SK-N-SH (cell line): ENCODE measurements around the gene CPPED1. TPM values are rescaled to one million over a fixed set of nuclear protein-coding genes. Genes with fewer than 3 reads are reported as not detected.

Experiments used
- CTCF ChIA-PET: fragments of 300-600, 350-600 bp; formaldehyde crosslinking; extraction: SDS; loops from one replicate; lab custom pipeline; 2021; lab: Yijun Ruan, JAX
- POLR2A ChIA-PET: fragments of 350-600 bp; sonication (Branson Sonifier 250); formaldehyde crosslinking; extraction: SDS; loops from one replicate; lab custom pipeline; 2020; ENCODE audit warnings: antibody characterized with exemption, inconsistent platforms; lab: Yijun Ruan, JAX
- DNase-seq: peaks from one replicate; pipeline ENCODE4 v3.0.0; 2012
- H2AFZ ChIP-seq: fragments of 200-600 bp; sonication (generic); 2 replicates; pipeline ENCODE4 v1.8.1; 2016; ENCODE audit warnings: antibody characterized with exemption, mild to moderate bottlenecking, low read depth
- H3F3A ChIP-seq: fragments of 200-600 bp; sonication (generic); replicated peaks from 2 replicates; pipeline ENCODE3; 2016; ENCODE audit warnings: antibody characterized with exemption, mild to moderate bottlenecking; ENCODE audit not compliant: insufficient read depth
- H3K27ac ChIP-seq, 2 experiments: fragments of 200-500 bp in 1 of 2; fragments of 200-600 bp in 1 of 2; sonication (Bioruptor generic) in 1 of 2; sonication (generic), shearing (Covaris generic) in 1 of 2; 2 replicates each; pipeline versions ENCODE4 v1.5.1 to v1.6.1; 2014 to 2016; ENCODE audit warnings: low read depth in 2 of 2, inconsistent platforms in 1 of 2, low read length in 1 of 2, mild to moderate bottlenecking in 1 of 2, mixed read lengths in 1 of 2
- H3K27me3 ChIP-seq: fragments of 200-600 bp; sonication (generic), shearing (Covaris generic); 2 replicates; pipeline ENCODE4 v1.6.1; 2016; ENCODE audit warnings: mixed run types; ENCODE audit not compliant: insufficient read depth
- H3K36me3 ChIP-seq, 2 experiments: fragments of 200-500 bp in 1 of 2; fragments of 200-600 bp in 1 of 2; sonication (Bioruptor generic) in 1 of 2; sonication (generic) in 1 of 2; replicated peaks in 1 of 2; 2 replicates each; pipeline versions ENCODE3 to v1.5.1; 2014 to 2016; ENCODE audit warnings: low read length in 1 of 2, mild to moderate bottlenecking in 1 of 2; ENCODE audit not compliant: insufficient read depth in 2 of 2, control insufficient read depth in 1 of 2
- H3K4me1 ChIP-seq, 2 experiments: fragments of 200-500 bp in 1 of 2; fragments of 200-600 bp in 1 of 2; sonication (Bioruptor generic) in 1 of 2; sonication (generic), shearing (Covaris generic) in 1 of 2; 2 replicates each; pipeline versions ENCODE4 v1.5.1 to v1.6.1; 2014 to 2016; ENCODE audit warnings: low read depth in 1 of 2, low read length in 1 of 2, mixed run types in 1 of 2; ENCODE audit not compliant: insufficient read depth in 2 of 2, control insufficient read depth in 1 of 2
- H3K4me2 ChIP-seq: fragments of 200-600 bp; sonication (generic), shearing (Covaris generic); 2 replicates; pipeline ENCODE4 v1.6.1; 2017; ENCODE audit warnings: mixed run types
- H3K4me3 ChIP-seq, 2 experiments: fragments of 200-500 bp in 1 of 2; fragments of 200-600 bp in 1 of 2; sonication (Bioruptor generic) in 1 of 2; sonication (generic), shearing (Covaris generic) in 1 of 2; 2 replicates each; pipeline versions ENCODE4 v1.5.1 to v1.8.1; 2014 to 2016; ENCODE audit warnings: low read depth in 2 of 2, inconsistent platforms in 1 of 2, low read length in 1 of 2, mild to moderate bottlenecking in 1 of 2, mixed read lengths in 1 of 2, moderate library complexity in 1 of 2
- H3K79me2 ChIP-seq: fragments of 200-600 bp; sonication (generic); 2 replicates; pipeline ENCODE4 v1.8.1; 2017; ENCODE audit warnings: mild to moderate bottlenecking; ENCODE audit not compliant: insufficient read depth
- H3K9ac ChIP-seq: fragments of 200-600 bp; sonication (generic); 2 replicates; pipeline ENCODE4 v1.6.1; 2017; ENCODE audit warnings: mixed run types
- H3K9me2 ChIP-seq: fragments of 200-600 bp; sonication (generic); 2 replicates; pipeline ENCODE4 v1.6.1; 2017; ENCODE audit warnings: mixed run types
- H3K9me3 ChIP-seq: fragments of 200-600 bp; sonication (generic); 2 replicates; pipeline ENCODE4 v1.6.1; 2017; ENCODE audit warnings: mixed run types, mild to moderate bottlenecking, moderate library complexity
- H4K20me1 ChIP-seq: fragments of 200-600 bp; sonication (generic); 2 replicates; pipeline ENCODE4 v1.6.1; 2017; ENCODE audit warnings: mild to moderate bottlenecking, mixed run types; ENCODE audit not compliant: insufficient read depth
- FOSL2 ChIP-seq: IDR thresholded peaks from 2 replicates; pipeline ENCODE4 v1.4.0; 2012; ENCODE audit warnings: low read depth, mild to moderate bottlenecking, moderate library complexity, borderline replicate concordance
- GATA2 ChIP-seq: sonication (generic); formaldehyde crosslinking; IDR thresholded peaks from 2 replicates; pipeline ENCODE4 v1.5.0; 2020; ENCODE audit warnings: mild to moderate bottlenecking, missing genetic modification reagents
- JUND ChIP-seq: IDR thresholded peaks from 2 replicates; pipeline ENCODE4 v1.4.0; 2012
- NFIC ChIP-seq: IDR thresholded peaks from 2 replicates; pipeline ENCODE4 v1.4.0; 2012; ENCODE audit warnings: borderline replicate concordance
- RAD21 ChIP-seq: IDR thresholded peaks from 2 replicates; pipeline ENCODE4 v1.6.1; 2012; ENCODE audit warnings: mild to moderate bottlenecking, low read length
- RFX5 ChIP-seq: IDR thresholded peaks from 2 replicates; pipeline ENCODE4 v1.6.1; 2012; ENCODE audit warnings: mild to moderate bottlenecking, improper control_type of control experiment, low read length
- RXRA ChIP-seq: IDR thresholded peaks from 2 replicates; pipeline ENCODE4 v1.4.0; 2012; ENCODE audit warnings: low read depth, mild to moderate bottlenecking, borderline replicate concordance
- SMC3 ChIP-seq: IDR thresholded peaks from 2 replicates; pipeline ENCODE4 v1.6.1; 2012; ENCODE audit warnings: low read depth, low read length, improper control_type of control experiment
- TAF1 ChIP-seq: IDR thresholded peaks from 2 replicates; pipeline ENCODE4 v1.6.1; 2012; ENCODE audit warnings: low read depth, mild to moderate bottlenecking, low read length, moderate library complexity, borderline replicate concordance
- TEAD4 ChIP-seq: IDR thresholded peaks from 2 replicates; pipeline ENCODE4 v1.4.0; 2012; ENCODE audit warnings: mild to moderate bottlenecking, borderline replicate concordance; ENCODE audit not compliant: insufficient read depth
- YY1 ChIP-seq: IDR thresholded peaks from 2 replicates; pipeline ENCODE4 v1.4.0; 2012; ENCODE audit warnings: low read depth, mild to moderate bottlenecking
- ZBTB33 ChIP-seq: IDR thresholded peaks from 2 replicates; pipeline ENCODE4 v1.4.0; 2012; ENCODE audit warnings: low read depth, borderline replicate concordance
- WGBS: methylation state at CpG from one replicate; pipeline ENCODE4 v1.1.6; 2017; ENCODE audit warnings: low lambda C conversion rate; 5-methylcytosine and 5-hydroxymethylcytosine counted together
- polyA plus RNA-seq, 3 experiments: library from polyadenylated mRNA; depleted of rRNA; stranded (reverse); fragments of >200 nt; gene quantifications; 2 replicates each; pipeline ENCODE4 v1.2.3, GENCODE V29; 2012
- TF ChIP-seq, protein P1 (sequence below): IDR thresholded peaks from 2 replicates; pipeline ENCODE4 v1.4.0; 2012; ENCODE audit warnings: low read depth, borderline replicate concordance

Gene CPPED1
- polyA plus RNA-seq, 1 of the 3 experiments (the other 2 are of a cell fraction), result 11.9 TPM

DNA sequence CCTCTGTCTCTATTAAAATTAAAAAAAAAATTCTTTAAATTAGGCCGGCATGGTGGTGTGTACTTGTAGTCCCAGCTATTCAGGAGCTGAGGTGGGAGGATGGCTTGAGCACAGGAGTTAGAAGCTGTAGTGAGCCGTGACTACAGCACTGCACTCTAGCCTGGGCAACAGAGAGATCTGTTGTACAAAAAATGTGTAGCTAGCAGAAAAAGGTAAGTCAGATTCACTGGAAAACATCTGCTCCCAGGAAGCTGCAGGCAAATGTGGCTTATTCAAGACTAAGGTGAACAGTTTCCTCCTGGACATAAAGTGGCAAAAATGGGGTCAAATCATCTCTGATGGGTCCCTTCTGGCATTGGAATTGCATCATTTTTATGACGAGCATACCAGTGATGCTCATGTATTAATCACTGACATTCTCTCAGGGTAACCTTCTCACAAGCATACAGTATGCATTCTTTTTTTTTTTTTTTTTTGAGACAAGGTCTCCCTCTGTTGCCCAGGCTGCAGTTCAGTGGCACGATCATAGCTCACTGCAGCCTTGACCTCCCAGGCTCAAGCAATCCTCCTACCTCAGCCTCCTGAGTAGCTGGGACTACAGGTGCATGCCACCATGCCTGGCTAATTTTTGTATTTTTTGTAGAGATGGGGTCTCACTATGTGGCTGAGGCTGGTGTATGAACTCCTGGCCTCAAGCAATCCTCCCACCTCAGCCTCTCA is 48.7 kb downstream of the CPPED1 start:
- ChIA-PET POLR2A (no interaction called here), CTCF (interaction anchor here (0.6 to 1.4 kb wide), 2 partner anchors 66 to 109 kb away, joined by 3 read pairs; no protein-coding TSS in a partner anchor)
- no peaks in the 10 kb centered on the region for H3K9me2 ChIP-seq
- H4K20me1 ChIP-seq, result no peaks in the 10 kb centered on the region
- no peak overlapping the region for H3K9ac ChIP-seq
- no peaks in the 10 kb centered on the region for H3K9me3 ChIP-seq
- no peak overlapping the region for H2AFZ ChIP-seq
- H3K27me3 ChIP-seq, result no peaks in the 10 kb centered on the region
- H3F3A ChIP-seq, result peaks cover 10% of the 10 kb centered on the region
- peaks cover 0 to 5% of the 10 kb centered on the region in 2 experiments for H3K36me3 ChIP-seq
- no peak for TF ChIP-seq RAD21
- TF ChIP-seq GATA2 (CRISPR knock-in tag), result no peak
- no peak for TF ChIP-seq NFIC
- no peak for TF ChIP-seq ZBTB33
- no peak for TF ChIP-seq RXRA
- no peak for TF ChIP-seq YY1
- no peak for TF ChIP-seq TEAD4
- no peak for TF ChIP-seq JUND
- TF ChIP-seq, protein P1, sequence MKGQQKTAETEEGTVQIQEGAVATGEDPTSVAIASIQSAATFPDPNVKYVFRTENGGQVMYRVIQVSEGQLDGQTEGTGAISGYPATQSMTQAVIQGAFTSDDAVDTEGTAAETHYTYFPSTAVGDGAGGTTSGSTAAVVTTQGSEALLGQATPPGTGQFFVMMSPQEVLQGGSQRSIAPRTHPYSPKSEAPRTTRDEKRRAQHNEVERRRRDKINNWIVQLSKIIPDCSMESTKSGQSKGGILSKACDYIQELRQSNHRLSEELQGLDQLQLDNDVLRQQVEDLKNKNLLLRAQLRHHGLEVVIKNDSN, result no peak
- no peak for TF ChIP-seq TAF1
- no peak for TF ChIP-seq RFX5
- TF ChIP-seq FOSL2, result no peak
- TF ChIP-seq SMC3, result no peak
- 82% methylated on average over 4 of the region's 4 CpGs for WGBS
- H3K4me1 ChIP-seq, result peaks cover 0 to 38% of the 10 kb centered on the region in 2 experiments; a peak in 2 of 4 replicates
- H3K27ac ChIP-seq, result no peak overlapping the region
- H3K4me3 ChIP-seq, result no peak overlapping the region
- no peak overlapping the region for H3K4me2 ChIP-seq
- no peak for DNase-seq
- peaks cover 3% of the 10 kb centered on the region; the same call in 1 of the 2 replicates for H3K79me2 ChIP-seq
